Measurements from ENCODE around the gene GPR39.

- TF ChIP-seq POLR2A (IDR thresholded peaks at IDR 0.05): no peak
- TF ChIP-seq CTCF (IDR thresholded peaks at IDR 0.05): no peak
- no peak for TF ChIP-seq EP300 (IDR thresholded peaks at IDR 0.05)
Observed at GRCh38 chr2:132605236-132606180, 188.9 kb downstream of the GPR39 start.
